Mesendoderm (in vitro differentiated cells): ENCODE measurements around the gene ZFP36.

Source experiments
- DNase-seq: peaks from one replicate; pipeline ENCODE4 v3.0.0; 2013
- H2AK5ac ChIP-seq: 2 replicates; pipeline ENCODE4 v1.6.1; 2013; ENCODE audit warnings: low read length, inconsistent platforms
- H2BK120ac ChIP-seq: 2 replicates; pipeline ENCODE4 v1.6.1; 2013; ENCODE audit warnings: low read depth, mild to moderate bottlenecking, low read length, moderate library complexity, mixed read lengths
- H2BK15ac ChIP-seq: replicated peaks from 2 replicates; pipeline ENCODE4 v1.6.1; 2013; ENCODE audit warnings: low read depth, mild to moderate bottlenecking, moderate library complexity
- H2BK5ac ChIP-seq: 2 replicates; pipeline ENCODE4 v1.6.1; 2013; ENCODE audit warnings: low read length, inconsistent platforms
- H3K18ac ChIP-seq: 2 replicates; pipeline ENCODE4 v1.6.1; 2013; ENCODE audit warnings: mild to moderate bottlenecking, low read length, mixed read lengths
- H3K23ac ChIP-seq: one replicate; pipeline ENCODE4 v1.6.1; 2013; ENCODE audit warnings: low read length
- H3K27ac ChIP-seq: 2 replicates; pipeline ENCODE4 v1.5.1; 2013; ENCODE audit warnings: low read depth, mild to moderate bottlenecking, inconsistent platforms, low read length, moderate library complexity
- H3K27me3 ChIP-seq: 2 replicates; pipeline ENCODE4 v1.6.1; 2013; ENCODE audit warnings: low read length, control low read depth, mild to moderate bottlenecking, inconsistent platforms; ENCODE audit not compliant: insufficient read depth, poor library complexity
- H3K36me3 ChIP-seq: 2 replicates; pipeline ENCODE4 v1.6.1; 2013; ENCODE audit warnings: low read length, inconsistent platforms; ENCODE audit not compliant: control insufficient read depth, insufficient read depth
- H3K4ac ChIP-seq: one replicate; pipeline ENCODE4 v1.6.1; 2013; ENCODE audit warnings: low read depth, mild to moderate bottlenecking, low read length, moderate library complexity
- H3K4me1 ChIP-seq: 2 replicates; pipeline ENCODE4 v1.6.1; 2013; ENCODE audit warnings: low read depth, low read length, inconsistent platforms; ENCODE audit not compliant: control insufficient read depth
- H3K4me2 ChIP-seq: 2 replicates; pipeline ENCODE4 v1.6.1; 2013; ENCODE audit warnings: low read length
- H3K4me3 ChIP-seq: 2 replicates; pipeline ENCODE4 v1.5.1; 2013; ENCODE audit warnings: mild to moderate bottlenecking, low read length
- H3K56ac ChIP-seq: one replicate; pipeline ENCODE4 v1.6.1; 2013; ENCODE audit warnings: low read length
- H3K79me1 ChIP-seq: 2 replicates; pipeline ENCODE4 v1.6.1; 2013; ENCODE audit warnings: low read length, inconsistent platforms
- H3K79me2 ChIP-seq: 2 replicates; pipeline ENCODE4 v1.6.1; 2013; ENCODE audit warnings: mild to moderate bottlenecking, low read length; ENCODE audit not compliant: control insufficient read depth, insufficient read depth
- H3K9ac ChIP-seq: 2 replicates; pipeline ENCODE4 v1.6.1; 2013; ENCODE audit warnings: low read length, inconsistent platforms
- H4K5ac ChIP-seq: one replicate; pipeline ENCODE4 v1.6.1; 2013; ENCODE audit warnings: low read length
- H4K8ac ChIP-seq: one replicate; pipeline ENCODE4 v1.6.1; 2013; ENCODE audit warnings: low read depth, mild to moderate bottlenecking, control low read depth, low read length, moderate library complexity
- WGBS: extraction: QIAGEN DNeasy Blood & Tissue Kit; methylation state at CpG from one replicate; pipeline ENCODE4 v1.1.7; 2013; ENCODE audit warnings: low lambda C conversion rate, missing lambda C conversion rate; ENCODE audit not compliant: insufficient coverage; ENCODE audit errors: extremely low coverage; 5-methylcytosine and 5-hydroxymethylcytosine counted together

The ZFP36 gene

DNA sequence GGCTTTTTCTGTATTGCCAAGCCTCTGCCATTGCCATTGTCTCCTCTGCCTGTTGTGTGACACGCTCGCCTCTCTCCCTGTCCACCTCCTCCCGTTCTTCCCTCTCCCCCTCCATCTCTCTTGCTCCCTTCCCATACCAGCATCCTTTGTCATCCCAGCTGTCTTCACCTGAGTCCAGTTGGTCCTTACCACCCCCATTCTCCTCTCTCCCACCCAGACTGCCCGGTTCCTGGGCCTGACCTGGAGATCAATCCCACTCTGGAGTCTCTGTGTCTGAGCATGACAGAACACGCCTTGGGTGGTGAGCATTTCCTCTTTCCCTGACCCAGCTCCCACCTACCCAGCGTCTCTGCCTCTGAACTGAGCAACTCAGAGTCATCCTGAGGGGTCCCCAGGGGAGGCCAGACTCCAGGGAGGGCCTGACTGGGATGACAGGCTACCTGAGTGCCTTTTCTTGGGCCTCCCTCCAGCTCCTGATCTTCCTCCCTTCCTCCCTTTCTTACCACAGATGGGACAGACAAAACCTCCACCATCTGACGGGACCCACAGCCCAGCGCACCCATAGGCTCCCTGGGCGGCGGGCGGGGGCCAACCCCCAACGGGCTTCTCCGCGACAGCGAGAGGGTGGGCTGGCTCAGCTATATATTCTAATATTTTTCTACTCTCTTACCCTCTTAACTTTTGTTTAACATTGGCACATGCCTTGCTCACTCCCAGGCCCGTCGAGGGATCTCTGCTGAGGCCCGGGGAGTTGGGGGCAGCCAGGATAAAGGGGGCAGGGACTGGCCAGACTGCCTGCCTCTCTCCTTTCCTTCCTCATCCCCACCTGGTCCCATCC, 23.4 kb upstream of the ZFP36 start:
- H2BK15ac ChIP-seq = no peak overlapping the region
- H3K23ac ChIP-seq = no peak overlapping the region
- no peak overlapping the region for H2AK5ac ChIP-seq
- H3K27me3 ChIP-seq = no peaks in the 10 kb centered on the region
- H3K4ac ChIP-seq = no peak overlapping the region
- H3K36me3 ChIP-seq = peaks cover 13% of the 10 kb centered on the region
- H3K18ac ChIP-seq = no peak overlapping the region
- no peak overlapping the region for H2BK5ac ChIP-seq
- H3K4me2 ChIP-seq = no peak overlapping the region
- H3K27ac ChIP-seq = no peak overlapping the region
- no peak for DNase-seq
- no CpG with 5 or more reads among the region's 18 CpGs for WGBS
- no peaks in the 10 kb centered on the region for H3K79me2 ChIP-seq
- H3K4me3 ChIP-seq = no peak overlapping the region
- no peaks in the 10 kb centered on the region for H3K4me1 ChIP-seq
- no peak overlapping the region for H3K56ac ChIP-seq
- H3K9ac ChIP-seq = no peak overlapping the region
- H4K8ac ChIP-seq = no peak overlapping the region
- H2BK120ac ChIP-seq = no peak overlapping the region
- H3K79me1 ChIP-seq = no peaks in the 10 kb centered on the region
- no peak overlapping the region for H4K5ac ChIP-seq

DNA sequence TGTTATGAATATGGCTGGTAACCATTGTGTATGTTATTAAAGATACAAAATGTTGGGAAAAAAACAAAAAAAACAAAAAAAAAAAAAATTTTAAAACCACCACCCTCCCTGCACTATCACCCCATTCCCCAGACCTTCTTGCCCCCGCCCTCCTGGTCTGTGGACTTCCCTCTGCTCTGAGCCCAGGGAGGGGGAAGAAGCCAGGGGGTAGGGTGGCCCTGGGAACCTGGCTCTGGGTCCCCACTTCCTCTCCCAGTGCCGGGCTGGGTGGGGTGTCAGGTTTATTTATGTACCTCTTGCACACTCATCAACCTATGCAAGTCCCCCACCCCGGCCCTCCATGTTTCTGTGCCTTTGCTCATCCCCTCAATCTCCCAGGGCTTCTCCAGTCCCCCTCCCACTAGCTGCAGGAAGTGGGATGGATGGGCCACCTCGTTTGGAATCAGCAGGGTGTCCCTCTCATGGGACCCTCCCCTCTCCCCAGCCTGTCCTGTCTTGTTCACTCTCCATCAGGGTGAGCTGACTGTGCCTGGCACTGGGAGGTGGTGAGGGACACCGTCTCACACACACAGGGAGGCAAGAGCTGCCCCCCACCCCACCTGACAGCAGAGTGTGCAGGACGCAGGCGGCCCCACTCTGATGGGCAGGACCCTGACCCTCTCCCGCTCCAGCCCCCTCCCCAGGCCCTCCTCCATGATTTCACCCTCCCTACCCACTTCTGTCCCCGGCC, 21.6 kb upstream of the ZFP36 start:
- H4K5ac ChIP-seq = no peak overlapping the region
- H3K27me3 ChIP-seq = no peaks in the 10 kb centered on the region
- WGBS = no CpG with 5 or more reads among the region's 9 CpGs
- H4K8ac ChIP-seq = no peak overlapping the region
- H3K23ac ChIP-seq = no peak overlapping the region
- no peak overlapping the region for H2BK15ac ChIP-seq
- peaks cover 3% of the 10 kb centered on the region for H3K79me1 ChIP-seq
- H3K4ac ChIP-seq = no peak overlapping the region
- H3K27ac ChIP-seq = no peak overlapping the region
- H3K56ac ChIP-seq = no peak overlapping the region
- H3K9ac ChIP-seq = no peak overlapping the region
- H3K79me2 ChIP-seq = peaks cover 3% of the 10 kb centered on the region
- no peak overlapping the region for H2AK5ac ChIP-seq
- peaks cover 11% of the 10 kb centered on the region for H3K36me3 ChIP-seq
- no peaks in the 10 kb centered on the region for H3K4me1 ChIP-seq
- no peak overlapping the region for H2BK5ac ChIP-seq
- H3K4me2 ChIP-seq = no peak overlapping the region
- H3K18ac ChIP-seq = no peak overlapping the region
- H2BK120ac ChIP-seq = no peak overlapping the region
- DNase-seq = peak; percentile 23
- no peak overlapping the region for H3K4me3 ChIP-seq

DNA sequence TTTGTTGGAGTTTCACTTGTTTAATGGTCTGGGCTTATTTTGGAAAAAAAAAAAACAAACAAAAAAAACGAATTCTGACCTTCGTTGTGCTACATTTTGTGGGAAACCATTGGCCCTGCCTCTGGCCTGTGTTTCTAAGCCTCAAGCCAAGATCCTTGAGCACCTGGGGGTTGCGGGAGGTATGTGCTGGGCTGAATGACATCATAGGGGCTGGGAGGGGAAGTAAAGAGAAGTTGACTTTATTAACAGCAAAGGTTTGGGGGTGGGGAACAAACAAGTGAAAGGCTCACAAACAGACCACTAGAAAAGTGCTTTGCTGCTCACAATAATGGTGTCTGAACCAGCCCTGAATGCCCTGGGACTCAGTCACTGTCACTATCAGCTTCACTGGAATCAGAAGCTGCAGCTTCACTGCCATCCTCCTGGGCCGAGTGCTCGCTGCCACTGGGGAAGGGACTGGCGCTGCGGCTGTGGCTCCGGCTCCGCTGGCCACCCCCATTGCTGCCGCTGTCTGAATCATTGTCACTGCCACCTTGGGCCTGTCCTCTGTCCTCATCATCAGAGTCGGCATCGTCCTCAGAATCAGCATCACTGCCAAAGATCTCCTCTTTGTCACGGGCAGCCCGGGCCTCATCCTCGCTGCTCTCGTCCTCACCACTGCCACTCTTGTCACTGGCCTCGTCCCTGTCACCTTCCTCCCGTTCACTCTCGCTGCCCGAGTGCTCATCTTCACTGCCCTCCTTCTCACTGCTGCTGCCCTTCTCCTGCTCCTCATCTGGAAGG, 20.8 kb upstream of the ZFP36 start:
- H3K4me1 ChIP-seq = no peaks in the 10 kb centered on the region
- H2BK15ac ChIP-seq = no peak overlapping the region
- peaks cover 11% of the 10 kb centered on the region for H3K36me3 ChIP-seq
- no peak overlapping the region for H3K27ac ChIP-seq
- H3K79me2 ChIP-seq = peaks cover 4% of the 10 kb centered on the region
- peak; percentile 50 for DNase-seq
- H2BK5ac ChIP-seq = no peak overlapping the region
- H3K4ac ChIP-seq = no peak overlapping the region
- no peak overlapping the region for H2AK5ac ChIP-seq
- peaks cover 5% of the 10 kb centered on the region for H3K79me1 ChIP-seq
- no peak overlapping the region for H3K4me2 ChIP-seq
- no peak overlapping the region for H3K23ac ChIP-seq
- H4K5ac ChIP-seq = no peak overlapping the region
- no peak overlapping the region for H3K9ac ChIP-seq
- no peak overlapping the region for H4K8ac ChIP-seq
- WGBS = no CpG with 5 or more reads among the region's 20 CpGs
- no peak overlapping the region for H3K18ac ChIP-seq
- no peaks in the 10 kb centered on the region for H3K27me3 ChIP-seq
- H2BK120ac ChIP-seq = no peak overlapping the region
- no peak overlapping the region for H3K56ac ChIP-seq
- H3K4me3 ChIP-seq = no peak overlapping the region

DNA sequence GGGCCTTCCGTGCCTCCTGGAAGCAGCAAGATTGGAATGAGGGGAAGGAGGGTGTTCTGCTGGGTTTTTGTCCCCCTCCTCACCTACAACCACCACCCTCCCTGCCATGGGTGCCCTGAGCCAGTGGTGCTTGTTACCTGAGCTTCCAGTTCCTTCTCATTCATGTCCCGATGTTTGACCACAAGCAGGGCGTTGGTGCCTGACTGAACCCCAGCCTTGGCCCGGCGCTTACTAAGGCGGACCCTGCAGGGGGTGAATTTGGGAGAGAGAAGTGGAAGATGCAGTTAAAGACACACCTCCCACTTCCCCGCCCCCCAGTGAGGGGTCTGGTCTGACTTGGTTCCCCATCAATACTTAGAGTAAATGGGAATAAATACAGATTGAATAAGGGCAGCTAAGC, 20.1 kb upstream of the ZFP36 start:
- Histone ChIP-seq H4K5ac (no peak overlapping the region), H4K8ac (no peak overlapping the region), H3K27ac (no peak overlapping the region), H3K23ac (no peak overlapping the region), H2BK5ac (no peak overlapping the region), H3K4me1 (no peaks in the 10 kb centered on the region), H3K27me3 (no peaks in the 10 kb centered on the region), H3K79me1 (peaks cover 5% of the 10 kb centered on the region), H3K79me2 (peaks cover 4% of the 10 kb centered on the region), H3K4me2 (no peak overlapping the region), H2AK5ac (no peak overlapping the region), H2BK120ac (no peak overlapping the region), H3K56ac (no peak overlapping the region), H3K4me3 (no peak overlapping the region), H3K9ac (no peak overlapping the region), H2BK15ac (no peak overlapping the region), H3K36me3 (peaks cover 6% of the 10 kb centered on the region), H3K18ac (no peak overlapping the region), H3K4ac (no peak overlapping the region)
- no peak for DNase-seq
- no CpG with 5 or more reads among the region's 7 CpGs for WGBS

DNA sequence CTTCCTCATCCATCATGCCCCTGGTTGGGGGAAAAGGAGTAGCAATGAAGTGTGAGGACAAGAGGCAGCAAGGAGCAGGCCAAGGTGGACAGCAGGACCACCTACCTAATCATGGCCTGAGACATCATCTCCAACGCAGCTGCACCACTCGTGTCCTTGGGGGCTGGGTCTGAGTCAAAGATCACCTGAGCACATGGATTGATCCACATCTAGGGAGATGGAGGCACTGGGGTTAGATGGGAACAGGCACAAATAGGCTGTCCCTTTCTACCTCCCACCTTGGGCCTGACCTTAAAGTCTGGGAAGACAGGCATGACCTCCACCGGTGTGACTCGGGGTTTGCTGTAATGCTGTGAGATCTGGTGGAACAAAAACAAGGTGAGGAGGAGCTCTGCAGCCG, 18.0 kb upstream of the ZFP36 start:
- Histone ChIP-seq H3K79me2 (peaks cover 9% of the 10 kb centered on the region), H3K18ac (no peak overlapping the region), H3K4me1 (peaks cover 2% of the 10 kb centered on the region), H3K4ac (no peak overlapping the region), H3K36me3 (peaks cover 1% of the 10 kb centered on the region), H4K5ac (no peak overlapping the region), H3K23ac (no peak overlapping the region), H4K8ac (no peak overlapping the region), H3K9ac (no peak overlapping the region), H2BK120ac (no peak overlapping the region), H3K4me2 (no peak overlapping the region), H3K56ac (no peak overlapping the region), H2BK15ac (no peak overlapping the region), H3K4me3 (no peak overlapping the region), H2BK5ac (no peak overlapping the region), H3K27ac (no peak overlapping the region), H3K79me1 (peaks cover 12% of the 10 kb centered on the region), H3K27me3 (no peaks in the 10 kb centered on the region), H2AK5ac (no peak overlapping the region)
- WGBS = no CpG with 5 or more reads among the region's 5 CpGs
- DNase-seq = no peak
